ENCODE data around the gene DCST1.

The DCST1 gene

DNA sequence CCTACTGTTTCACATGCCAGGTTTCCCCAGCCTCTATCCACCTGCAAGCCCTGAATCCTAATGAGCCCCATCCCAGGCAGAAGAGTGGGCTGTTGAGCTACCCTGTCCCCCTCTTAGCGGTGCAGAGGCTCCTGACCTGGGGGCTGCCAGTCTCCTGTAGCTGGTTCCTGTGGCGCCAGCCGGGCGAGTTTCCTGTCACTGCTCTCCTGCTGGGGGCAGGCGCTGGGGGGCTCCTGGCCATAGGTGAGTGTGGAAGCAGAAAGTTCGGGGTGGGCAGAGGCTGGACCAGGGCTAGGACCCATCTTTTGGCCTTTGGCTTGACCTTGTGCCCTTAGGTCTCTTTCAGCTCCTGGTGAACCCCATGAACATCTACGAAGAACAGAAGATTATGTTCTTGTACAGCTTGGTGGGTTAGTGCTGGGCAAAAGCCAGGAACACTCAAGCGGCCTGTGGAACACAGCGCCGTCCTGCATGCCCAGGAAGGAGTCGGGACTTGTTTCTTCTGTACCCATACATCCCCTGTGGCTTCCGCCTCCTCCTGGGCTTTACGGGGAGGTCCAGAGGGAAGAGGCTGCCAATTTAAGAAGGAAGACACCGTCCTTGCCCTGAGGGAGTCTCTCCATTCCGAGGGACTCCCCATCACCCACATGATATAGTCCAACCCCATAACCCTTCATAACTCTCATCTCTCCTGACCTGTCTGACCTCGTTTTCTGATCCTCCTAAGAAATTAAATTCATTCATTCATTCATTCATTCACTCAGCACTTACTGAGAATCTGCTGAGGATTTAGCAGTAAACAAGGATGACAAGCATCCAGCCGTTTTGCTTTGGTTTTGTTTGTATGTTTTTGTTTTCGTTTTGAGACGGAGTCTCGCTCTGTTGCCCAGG lies 939 bp downstream of the DCST1 start:
- no peak for DNase-seq

DNA sequence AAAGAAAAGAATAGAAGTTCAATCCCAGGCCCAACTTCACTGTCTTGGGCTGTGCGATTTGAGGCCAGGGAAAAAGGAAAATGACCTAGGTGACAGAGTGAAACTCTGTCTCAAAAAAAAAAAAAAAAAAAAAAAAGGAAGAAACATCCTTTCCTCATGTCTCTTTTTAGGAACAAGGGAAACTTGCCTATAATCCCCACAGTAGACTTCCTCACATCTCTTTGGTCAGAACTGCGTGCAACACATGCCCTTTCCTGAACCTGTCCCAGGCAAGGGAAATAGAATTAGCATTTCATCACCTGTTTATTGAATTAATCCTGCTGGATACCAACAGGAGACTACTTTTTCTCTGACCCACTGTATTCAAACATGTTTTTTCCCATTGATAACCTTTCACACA lies 2.3 kb downstream of the DCST1 start:
- peak; percentile 51 to 58 for DNase-seq

DNA sequence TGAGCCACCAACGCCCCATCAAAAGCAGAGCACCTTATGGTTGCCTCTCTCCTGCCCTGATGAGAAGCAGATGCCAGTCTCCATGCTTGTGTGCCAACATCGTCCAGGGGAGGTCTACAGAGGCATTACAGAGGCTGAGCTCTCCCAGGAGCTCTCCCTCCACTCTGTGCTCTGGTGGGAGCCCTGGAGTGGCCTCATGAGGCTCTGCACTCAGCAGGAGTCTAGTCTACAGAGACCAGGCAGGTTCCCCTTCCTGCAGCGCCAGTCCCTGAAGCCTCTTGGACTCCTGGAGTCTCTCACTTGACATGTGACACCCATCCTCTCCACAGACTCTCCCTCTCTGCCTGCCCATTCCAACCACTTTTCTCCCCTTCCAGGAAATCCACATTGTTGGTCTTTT lies 3.4 kb downstream of the DCST1 start:
- DNase-seq, result no peak

DNA sequence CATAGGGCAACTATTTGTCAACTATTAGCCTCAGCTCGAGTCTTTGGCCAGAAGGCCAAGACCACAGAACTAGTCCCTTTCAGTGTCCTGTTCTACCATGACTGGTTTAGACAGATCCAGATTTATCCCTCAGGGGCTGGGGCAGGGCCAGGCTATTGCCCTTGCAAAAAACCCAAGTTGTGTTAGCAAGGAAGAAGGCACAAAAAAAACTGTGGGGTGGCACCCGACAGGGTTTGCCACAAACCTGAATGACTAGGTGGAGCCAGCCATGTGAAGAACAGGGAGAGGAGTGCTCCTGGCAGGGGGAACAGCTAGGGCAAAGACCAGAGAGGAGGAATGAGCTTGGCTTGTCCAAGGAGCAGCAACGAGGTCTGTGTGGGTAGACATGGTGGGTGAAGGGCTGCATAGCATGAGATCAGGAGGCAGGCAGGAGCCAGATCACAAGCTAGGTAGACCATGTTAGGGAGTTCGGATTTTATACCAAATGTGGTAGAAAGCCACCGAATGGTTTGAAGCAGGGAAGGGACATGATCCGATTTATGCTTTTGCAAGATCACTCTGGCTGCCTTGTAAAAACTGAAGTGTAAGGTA lies 4.3 kb downstream of the DCST1 start:
- no peak for DNase-seq

DNA sequence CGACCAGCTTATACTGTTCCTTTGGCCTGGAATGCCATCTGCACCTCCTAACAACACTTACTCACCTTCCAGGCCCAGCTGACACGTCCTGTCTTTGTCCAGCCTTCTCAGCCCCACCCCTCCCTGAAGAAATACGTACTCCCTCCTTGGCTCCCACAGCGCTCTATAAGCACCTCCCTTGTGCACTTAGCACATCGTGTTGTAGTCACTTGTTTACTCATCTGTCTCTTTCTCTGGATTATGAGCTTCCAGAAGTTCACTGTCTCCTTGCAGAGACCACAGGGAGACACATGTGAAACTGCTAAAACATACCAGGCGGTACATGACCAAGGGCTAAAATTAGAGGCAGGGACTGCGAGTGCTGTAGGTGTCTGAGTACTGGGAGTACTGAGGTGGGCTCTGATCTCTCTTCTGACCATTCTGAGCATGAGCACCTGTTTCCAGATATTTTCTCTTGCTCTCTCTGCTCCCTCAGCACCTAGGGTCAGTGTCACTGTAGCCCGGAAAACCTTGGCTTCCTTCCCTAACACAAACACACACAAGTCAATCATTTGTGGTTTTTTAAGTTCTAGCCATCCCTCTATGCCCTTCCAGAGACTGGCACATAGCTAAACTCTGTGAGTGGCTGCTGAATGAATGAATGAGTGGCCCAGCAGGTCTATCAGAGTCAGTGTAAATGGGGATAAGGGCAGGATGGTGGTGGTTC lies 5.1 kb downstream of the DCST1 start:
- DNase-seq, result no peak

DNA sequence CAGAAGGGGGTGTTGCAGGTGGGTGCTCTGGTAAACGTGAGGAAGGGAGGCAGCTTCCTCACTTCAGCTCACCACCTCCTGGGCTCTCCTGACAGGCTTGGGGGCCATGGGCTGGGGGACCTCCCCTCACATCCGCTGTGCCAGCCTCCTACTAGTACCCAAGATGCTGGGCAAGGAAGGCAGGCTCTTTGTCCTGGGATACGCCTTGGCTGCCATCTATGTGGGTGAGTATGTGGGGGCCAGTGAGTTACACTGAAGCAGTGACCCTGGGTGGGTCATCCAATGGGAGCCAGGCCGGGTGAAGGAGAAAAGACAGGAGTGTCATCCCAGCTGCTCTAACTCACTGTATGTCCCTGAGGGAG lies 5.7 kb downstream of the DCST1 start:
- no peak for DNase-seq

DNA sequence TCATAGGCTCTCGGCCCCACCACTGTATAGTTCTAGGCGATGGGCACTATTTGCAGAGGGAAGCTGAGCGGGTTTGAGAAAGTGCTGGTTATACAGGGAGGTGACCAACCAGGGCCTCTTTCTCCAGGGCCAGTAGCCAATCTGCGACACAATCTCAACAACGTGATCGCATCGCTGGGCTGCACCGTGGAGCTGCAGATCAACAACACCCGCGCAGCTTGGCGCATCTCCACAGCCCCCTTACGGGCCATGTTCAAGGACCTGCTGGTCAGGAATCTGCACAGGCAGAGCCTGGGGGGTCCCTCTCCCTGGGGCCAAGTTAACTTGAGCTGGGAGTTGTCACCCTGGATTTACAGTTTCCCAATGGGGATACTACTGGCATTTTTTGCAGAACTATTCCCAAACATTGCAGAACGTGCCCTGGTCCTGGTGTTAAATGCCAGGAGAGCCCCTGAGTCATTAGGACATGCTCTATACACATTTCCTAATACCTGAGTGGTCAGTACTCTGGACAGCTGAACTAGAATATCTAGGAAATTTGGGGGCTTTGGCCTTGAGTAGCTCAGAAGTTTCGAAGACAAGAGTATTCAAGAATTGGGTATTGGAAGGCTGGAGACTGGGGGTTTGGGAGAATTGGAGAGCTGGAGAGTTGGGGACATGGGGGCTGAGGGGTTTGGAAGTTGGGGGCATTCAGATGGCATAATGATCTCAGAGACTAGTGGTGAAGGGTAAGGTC lies 6.9 kb downstream of the DCST1 start:
- no peak for DNase-seq

DNA sequence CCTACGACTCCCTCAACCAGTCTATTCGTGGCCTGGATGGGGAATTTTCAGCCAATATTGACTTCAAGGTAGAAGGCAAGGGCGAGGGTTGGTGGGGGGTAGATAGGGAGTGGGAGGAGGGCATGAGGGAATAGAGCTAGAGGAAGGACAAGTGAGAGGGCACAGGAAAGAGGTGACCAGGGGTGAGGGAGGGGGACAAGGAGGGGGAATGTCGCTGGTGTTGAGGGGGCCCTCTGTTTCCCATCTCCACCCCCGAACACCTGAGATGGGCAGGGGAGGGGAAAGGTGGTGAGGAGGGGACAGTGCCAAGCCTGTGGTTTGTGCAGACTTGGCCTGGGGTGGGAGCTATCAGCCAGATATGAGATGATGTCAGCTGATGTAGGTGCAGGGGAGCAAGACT lies 9.2 kb downstream of the DCST1 start:
- DNase-seq, result no peak

DNA sequence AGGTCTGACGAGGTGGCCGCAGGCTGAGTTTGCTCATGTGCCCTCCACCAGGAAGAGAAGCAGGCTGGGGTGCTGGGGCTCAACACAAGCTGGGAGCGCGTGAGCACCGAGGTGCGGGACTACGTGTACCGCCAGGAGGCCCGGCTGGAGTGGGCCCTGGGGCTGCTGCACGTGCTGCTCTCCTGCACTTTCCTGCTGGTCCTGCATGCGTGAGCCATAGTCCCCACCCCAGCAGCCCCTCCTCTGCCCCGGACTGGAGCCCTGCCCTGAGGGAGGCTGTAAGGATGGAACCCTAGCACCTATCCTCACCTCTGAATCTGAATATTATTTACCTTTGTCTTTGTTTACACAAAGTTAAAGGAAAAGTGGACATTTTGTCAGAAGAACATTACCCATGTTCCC lies 9.7 kb downstream of the DCST1 start:
- DNase-seq, result no peak

DNA sequence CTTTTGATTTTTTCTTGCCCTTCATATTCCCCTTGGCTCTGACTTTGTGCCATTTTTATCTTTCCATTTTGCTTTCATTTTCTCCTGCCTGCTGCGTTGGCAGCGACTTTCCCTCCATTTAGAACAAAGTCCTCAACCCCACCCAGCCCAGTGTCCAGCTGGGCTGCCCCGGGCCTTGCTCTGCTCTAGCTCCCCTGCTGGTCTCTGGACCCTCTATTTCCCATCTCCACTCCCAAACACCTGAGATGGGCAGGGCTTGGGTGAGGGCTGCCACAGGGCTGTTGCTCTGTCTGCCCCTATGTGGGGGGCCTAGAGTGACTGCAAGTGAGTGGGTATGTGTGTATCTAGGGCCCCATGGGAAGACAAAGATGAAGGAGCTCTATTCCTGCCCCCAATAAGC lies 10.2 kb downstream of the DCST1 start:
- DNase-seq, result no peak

DNA sequence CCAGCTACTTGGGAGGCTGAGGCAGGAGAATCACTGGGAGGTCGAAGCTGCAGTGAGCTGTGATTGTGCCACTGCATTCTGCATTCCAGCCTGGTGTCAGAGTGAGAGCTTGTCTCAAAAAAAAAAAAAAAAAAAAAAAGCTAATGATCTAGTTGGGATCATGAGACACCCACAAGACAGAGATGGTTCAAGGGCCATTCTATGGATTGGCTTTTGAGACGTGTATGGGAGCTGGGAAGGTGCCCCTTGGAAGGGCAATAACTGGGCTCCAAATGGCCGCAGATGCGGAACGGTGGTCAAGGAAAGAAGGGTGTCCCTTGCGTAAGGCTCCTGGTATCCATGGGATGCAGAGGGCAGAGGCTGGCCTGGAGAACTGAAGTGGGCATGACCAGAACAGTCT lies 10.7 kb downstream of the DCST1 start:
- DNase-seq, result no peak

DNA sequence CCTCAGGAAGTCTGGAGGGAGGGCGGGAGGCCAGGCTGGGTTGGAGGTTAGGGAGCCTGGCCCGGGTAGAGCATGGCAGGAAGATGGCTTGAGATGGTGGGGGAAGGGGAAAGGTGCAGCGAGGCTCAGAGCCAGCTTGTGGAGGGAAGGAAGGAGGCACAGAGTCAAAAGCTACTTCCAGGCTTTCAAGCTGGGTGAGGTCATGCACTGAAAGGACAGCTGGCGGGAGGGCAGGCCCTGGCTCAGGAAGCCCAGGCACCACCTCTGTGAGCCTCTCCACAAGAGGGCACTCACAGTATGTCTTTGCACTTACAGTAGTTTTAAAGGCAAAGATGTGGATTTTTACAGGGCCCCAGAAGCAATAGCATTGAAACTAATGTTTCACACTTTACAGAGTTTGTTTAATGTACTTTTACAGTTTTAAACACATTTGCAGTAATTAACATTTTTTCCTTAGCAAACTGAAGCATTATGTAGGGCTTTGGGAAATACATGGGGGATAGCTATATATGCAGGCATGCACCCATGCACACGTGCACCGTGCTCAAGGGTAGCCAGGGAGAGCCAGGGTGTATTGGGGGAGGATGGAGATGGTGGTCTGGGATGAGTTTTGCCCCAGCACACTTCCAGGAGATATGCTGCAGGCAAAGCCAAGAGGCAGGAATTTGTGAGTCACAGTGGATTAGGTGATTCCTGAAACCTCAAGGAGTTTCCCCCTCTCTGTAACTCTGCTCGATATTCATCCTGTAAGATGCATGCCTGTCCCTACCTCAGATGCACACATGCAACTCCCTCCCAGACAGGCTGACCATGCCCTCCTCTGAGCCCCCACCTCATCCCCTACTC lies 11.4 kb downstream of the DCST1 start:
- DNase-seq, result peak; percentile 91

DNA sequence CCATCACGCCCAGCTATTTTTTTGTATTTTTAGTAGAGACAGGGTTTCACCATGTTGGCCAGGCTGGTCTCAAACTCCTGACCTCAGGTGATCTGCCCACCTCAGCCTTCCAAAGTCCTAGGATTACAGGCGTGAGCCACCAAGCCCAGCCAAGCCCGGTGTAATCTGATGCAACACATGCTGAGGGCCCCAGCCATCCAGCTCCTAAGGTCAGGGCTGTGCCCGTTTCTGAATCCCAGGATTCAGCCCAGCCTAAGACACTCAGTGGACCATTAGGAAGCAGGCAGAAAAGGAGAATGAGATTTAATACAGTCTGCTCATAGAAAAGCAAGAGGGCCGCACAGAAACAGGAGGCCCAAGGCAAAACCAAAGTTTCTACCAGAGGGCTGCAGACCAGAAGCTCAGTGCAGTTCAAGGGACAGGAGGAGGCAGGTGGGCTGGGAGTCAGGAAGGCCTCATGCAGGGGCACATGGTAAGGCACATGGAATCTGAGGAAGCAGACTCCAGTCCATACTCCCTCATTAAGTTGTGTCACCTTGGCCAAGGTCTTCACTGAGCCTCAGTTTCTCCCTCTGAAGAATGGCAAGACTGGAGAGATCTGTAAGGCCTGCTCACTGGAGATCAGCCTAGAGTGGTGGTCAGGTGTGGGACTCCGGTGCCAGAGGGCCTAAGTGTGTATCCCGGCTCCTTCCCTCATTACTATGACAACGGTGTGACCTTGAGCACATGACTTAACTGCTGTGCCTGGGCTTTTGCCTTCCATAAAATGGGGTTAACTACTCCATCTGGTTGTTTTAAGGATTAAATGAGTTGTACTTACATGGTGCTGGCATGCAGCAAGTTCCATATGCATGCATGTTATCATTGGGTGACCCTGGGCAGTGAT lies 15.1 kb downstream of the DCST1 start:
- no peak for DNase-seq

DNA sequence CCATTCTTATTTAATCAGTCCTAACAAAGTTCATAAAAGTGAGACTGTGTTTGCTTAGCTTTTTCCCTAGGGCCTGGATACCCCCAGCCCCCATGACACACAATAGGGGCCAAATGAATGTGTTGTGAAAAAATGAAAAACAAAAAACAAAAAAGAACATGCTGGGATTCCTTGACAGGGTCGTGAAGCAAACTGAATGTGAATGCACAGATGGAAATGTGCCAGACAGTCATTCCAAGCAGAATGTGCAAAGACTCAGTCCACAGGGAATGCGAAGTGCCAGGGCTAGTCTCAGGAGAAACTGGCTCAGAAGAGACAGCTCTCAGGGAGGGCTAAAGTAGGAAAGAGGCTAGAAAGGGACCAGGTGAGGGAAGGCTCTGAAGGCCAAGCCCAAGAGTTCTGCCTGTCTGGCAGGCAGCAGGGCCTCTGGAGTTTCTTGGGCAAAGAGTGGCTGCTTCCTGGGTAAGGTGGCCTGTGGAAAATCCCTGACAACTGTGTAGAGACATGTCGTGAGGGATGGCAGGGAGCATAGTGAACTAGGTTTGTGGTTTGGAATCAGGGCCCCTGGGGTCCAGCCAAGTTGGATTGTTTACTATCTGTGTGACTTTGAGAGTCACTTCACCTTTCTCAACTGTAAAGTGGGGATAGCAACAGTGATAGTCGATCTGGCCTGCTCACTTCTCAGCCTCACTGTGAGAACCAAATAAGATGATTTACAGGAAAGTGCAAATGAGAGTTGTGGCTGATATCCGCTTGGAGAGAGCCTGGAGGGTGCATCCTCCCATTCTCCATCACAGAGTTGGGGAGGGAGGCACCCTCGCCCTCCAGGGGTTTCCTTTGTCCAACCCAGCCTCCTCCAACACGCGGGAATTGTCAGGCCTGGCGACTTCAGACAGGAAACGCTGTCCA lies 16.3 kb downstream of the DCST1 start:
- no peak for DNase-seq

DNA sequence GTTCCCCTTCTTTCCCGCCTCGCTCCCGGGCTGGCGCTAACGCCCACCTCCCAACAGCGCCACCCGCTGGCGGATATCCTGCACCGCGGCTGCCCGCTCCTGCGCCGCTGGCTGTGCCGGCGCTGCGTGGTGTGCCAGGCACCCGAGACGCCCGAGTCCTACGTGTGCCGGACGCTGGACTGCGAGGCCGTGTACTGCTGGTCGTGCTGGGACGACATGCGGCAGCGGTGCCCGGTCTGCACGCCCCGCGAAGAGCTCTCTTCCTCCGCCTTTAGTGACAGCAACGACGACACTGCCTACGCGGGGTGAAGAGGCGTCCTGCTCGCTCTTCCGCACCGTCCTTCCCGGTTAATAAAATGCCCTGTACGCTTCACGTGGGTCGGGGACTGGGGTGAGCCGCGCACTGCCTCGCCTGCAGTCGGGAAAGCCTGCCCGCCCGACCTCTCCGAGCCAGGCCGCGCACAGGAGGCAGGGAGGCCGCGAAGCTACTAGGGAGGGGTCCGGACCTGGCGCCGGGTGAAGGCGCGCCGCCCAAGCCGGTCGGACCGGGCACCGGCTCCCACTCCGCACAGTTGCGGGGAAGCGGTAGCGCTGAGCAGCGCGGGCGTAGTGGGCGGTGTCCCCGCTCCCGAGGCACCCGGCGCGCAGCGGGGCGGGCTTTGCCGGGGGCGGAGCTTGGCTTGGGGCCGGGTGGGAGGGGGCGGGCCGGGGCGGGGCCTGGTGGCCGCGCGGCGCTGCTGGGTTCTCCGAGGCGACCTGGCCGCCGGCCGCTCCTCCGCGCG lies 17.1 kb downstream of the DCST1 start, which contains the start of gene ADAM15:
ADAM15 (plus strand) TSS at position 757 of the 782 bp plus-strand sequence. CDS start 71 bp downstream, outside the sequence.
- DNase-seq, result peak; percentile 91 to 92

DNA sequence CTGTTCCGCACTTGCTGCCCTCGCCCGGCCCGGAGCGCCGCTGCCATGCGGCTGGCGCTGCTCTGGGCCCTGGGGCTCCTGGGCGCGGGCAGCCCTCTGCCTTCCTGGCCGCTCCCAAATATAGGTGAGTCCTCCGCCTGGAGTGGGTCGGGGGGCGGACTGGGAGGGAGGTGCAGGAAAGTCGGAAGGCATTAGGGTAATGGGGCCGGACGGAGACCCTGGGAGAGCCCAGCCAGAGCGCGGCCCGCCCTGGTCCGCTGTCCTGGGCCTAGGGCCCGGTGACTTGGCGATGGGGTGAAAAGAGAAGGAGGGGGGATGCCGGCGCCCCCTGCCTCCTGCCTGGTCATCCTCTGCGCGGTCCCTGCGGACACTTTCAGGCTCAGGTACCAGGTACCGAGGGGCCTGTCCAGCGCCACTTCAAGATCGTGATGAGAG lies 17.7 kb downstream of the DCST1 start:
- no peak for DNase-seq

DNA sequence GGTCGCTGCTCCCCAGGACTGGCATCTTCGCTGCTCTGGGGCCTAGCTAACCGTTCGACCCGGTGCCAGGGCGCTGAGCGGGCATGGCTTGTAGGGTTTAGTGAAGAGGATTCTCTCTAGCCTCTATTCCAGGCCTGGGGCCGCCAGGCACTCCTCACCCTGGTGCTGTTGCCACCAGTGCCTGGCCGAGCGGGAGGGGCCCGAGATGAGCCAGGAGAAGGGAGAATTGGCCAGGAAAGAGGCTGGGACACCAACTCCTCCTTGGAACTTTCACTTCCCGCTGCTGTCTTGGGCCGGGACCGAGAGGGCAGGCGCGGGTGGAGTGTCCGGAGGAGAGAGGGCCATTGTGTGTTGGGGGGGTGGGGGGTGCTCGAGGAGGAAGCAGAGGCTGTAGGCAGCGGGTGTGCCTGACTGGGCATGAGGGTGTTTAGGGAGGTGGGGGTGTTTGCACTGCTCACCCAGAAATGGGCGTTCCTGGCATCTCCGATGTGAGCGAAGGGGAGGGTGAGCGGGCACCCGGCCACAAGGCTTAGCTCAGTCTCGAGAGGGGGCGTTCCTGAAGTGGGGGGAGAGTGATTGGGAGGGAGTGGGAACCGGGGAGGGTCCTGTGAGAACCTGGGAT lies 18.3 kb downstream of the DCST1 start:
- DNase-seq, result peak; percentile 47 to 55
